CD4-positive, alpha-beta T cell treated with Interleukin-15 for 4 hours (primary cell): ENCODE data around the gene NLN.
"Not testable (repeated sequence)": the region's sequence is repeated elsewhere in the genome, so short reads cannot be mapped to it uniquely, and the experiment has no call there.

Experiments used
- DNase-seq: peaks from one replicate; pipeline ENCODE4 v3.0.0-alpha.2; 2020; ENCODE audit warnings: low spot score

The NLN gene

GRCh38 chr5:65772963-65773362 lies 51.0 kb downstream of the NLN start:
- DNase-seq = not testable (repeated sequence)

GRCh38 chr5:65774346-65774745 lies 52.3 kb downstream of the NLN start:
- DNase-seq = peak; percentile 7

DNA sequence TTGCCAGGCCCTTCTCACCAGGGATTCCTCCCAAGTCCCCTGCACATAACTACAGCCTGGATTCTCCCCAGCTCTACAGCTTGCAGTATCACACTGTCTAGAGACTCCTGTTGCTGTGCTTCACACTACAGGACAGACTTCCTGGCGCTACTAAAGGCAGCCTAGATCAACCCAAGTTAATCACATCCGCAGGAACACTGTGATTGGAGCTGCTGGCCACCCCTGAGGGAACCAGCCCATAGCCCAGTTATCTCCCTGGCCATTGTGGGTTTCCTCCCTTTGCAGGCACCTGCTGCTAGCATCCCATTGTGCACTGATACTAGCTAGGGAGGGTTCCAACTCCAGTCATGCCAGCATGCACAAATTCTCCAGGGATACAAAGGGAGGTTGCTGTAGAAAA lies 53.5 kb downstream of the NLN start:
- no peak for DNase-seq

GRCh38 chr5:65776441-65777141 lies 54.6 kb downstream of the NLN start:
- no peak for DNase-seq

DNA sequence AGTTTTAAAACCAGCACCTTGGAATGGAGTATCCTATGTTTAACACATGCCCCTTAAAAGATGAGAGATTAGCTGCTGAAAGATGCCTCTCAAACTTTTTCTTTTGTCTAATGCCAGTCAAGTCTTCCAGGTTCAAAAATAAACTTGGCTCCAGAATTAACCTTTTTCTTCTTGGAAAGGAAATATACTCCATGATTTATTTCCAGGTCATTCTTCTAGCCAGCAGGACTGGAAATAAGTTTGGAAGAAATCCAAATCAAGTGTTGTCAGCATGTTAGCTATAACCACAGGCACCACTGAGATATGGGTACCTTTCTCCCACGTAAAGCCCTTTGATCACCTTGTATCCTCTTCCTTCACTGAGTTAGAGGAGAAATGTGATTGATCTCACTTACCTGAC lies 56.1 kb downstream of the NLN start:
- no peak for DNase-seq

DNA sequence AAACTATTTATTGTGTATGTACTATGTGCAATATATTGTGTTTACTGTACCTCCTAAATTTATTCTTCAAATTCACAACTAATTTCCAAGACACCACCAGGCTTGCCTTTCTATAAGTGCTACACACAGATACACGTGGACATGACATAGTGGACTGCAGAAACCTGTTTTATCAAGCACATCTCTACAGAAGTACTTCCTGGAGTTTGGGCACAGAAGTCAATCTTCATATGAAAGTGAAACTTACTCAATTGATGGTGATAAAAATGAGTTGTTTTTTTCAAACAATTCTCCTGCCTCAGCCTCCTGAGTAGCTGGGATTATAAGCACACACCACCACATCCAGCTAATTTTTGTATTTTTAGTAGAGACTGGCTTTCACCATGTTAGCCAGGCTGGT lies 57.6 kb downstream of the NLN start:
- DNase-seq = peak; percentile 16

GRCh38 chr5:65788296-65788695 lies 66.3 kb downstream of the NLN start:
- DNase-seq = not testable (repeated sequence)

DNA sequence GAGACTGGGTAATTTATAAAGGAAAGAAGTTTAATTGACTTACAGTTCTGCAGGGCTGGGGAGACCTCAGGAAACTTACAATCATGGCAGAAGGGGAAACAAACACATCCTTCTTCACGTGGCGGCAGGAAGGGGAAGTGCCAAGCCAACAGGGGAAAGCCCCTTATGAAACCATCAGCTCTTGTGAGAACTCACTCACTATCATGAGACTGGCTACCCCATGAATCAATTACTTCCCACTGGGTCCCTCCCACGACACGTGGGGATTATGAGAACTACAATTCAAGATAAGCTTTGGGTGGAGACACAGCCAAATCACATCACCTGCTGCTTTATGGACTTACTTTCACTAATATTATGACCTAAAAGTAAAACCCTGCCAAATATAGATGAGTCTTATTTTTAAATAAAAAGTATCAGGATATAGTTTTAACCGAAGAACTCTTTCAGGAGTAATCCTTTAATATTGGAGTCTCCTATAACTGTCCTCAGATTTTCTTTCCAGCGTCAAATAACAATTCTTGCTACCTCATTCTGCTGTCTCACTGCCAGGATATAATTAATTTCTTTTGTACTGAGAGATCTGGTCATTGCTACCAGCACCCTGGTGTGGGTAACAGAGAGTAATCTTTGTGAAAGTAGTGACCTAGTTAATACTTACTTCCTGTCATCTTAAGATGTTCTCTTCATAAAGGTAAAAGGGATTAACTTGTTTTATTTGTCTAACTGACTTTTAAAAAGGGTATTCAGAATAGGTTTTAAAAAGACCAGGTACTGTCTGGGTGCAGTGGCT lies 68.6 kb downstream of the NLN start:
- DNase-seq = peak; percentile 12

DNA sequence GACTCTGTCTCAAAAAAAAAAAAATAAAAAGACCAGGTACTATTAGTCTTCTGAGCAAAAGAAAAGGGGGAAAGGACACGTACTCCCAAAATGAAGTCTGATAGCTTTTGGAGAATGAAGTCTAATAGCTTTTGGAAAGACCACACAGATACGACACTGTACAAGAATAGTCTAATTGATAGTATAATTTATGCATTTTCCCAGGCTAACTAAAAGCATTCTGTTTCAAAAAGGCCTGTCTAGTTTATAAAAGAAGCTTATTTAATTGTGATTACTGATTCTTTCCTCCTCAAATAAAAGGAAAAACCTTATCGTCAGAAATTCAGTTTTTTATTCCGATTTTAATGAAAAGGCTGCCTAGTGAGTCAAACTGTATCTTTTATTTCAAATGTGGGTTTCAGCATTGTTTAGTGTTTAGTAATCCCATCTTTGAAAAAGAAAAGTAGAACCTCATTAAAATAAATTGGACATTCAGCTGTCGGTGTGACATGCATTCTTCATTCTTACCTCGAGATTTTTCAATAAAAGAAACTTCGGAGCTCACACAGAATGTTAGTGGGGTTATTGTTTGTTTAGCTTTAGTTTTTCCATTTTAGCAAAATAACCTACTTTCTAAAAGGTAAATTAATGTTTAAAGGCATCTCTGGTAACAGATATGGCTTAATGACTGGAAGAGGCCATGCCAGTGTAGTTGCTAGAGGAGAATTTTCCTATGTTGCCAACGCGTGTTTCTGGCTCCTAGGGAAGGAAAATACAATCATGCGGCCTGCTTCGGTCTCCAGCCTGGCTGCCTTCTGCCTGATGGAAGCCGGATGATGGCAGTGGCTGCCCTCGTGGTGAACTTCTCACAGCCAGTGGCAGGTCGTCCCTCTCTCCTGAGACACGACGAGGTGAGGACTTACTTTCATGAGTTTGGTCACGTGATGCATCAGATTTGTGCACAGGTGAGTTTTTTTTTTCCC lies 70.0 kb downstream of the NLN start:
- no peak for DNase-seq

- DNase-seq = no peak
Measured at GRCh38 chr5:65796269-65796668, 74.3 kb downstream of the NLN start.

DNA sequence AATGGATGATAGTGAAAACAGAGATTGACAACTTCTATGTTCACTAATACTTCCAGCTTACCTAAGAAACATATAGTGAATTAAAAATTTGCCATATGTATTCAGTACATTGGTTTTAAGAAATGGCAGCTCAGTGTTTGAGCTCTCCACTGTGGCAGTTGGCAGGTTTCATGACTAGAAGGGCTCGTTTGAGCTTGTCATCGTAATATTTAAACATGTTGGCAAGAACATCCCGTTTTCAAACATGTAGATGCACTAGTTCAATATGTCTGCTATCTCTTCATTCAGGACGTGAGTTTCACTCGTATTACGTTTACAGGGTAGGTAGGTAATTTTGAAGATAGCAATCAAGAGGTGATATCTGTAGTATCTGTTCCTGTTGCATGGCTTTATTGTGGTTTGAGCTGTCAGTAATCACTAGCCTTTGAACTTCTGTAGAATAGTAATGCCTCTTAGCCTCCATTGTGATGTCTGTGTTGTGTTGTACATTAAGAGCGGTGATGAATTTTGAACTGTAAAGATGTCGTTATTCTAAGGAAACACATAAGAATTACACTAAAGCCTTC lies 74.8 kb downstream of the NLN start:
- DNase-seq = peak; percentile 14

DNA sequence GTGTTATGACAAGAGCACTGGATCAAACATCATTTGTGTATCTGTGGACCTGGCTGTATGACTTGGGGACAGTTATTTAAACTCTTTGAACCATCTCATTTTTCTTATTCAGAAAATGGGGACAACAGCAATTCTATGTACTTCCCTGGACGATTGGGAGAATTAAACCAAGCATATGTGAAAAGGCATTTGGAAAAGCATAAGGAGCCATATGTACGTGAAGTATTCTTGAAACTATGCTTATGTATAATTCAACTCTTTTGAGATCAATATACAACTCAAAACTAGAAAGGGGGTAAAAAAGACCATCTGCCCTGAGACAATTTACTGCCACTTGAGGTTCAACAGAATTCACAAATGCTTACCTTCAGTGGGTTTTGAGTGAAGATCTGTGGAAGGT lies 75.5 kb downstream of the NLN start:
- no peak for DNase-seq

DNA sequence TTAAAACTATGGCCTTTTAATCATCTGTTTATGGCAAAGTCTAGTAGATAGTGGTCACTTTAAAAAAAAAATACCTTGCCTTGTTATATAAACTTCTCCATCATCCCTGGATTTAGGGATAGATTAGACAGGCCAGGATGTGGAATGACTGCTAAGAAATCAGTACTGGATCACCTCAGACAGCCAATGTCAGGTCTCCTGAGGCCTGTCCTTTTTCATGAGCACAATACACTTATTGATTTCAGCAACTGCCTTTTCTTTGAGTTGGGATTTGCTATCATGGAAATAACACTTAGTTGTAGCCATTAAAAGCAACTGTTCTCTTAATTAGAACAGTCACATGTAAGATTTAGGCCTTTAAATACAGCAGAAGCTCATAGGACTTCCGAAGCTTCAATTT lies 77.9 kb downstream of the NLN start:
- DNase-seq = no peak

- DNase-seq = no peak
Measured at GRCh38 chr5:65800775-65801174, 78.8 kb downstream of the NLN start.

DNA sequence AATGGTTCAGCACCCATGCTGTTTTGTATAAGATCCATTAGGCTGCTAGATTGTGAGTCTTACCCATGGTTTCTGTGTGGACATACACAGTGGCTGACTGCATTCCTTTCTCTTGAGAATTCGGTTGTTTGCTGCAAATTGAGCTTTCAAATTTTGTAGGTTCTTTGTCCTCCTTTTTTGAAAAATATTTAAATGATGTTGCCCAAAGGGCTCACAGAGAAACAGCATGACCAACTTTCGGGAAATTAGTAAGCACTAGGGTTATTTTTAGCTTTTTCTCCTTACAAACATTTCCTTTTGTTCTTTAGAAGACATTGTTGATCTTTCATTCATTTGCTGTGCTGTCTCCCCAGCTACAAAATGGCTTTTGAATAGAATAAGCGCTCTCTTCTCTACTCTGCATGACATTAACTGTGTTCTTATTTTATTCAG lies 79.4 kb downstream of the NLN start:
- DNase-seq = no peak

DNA sequence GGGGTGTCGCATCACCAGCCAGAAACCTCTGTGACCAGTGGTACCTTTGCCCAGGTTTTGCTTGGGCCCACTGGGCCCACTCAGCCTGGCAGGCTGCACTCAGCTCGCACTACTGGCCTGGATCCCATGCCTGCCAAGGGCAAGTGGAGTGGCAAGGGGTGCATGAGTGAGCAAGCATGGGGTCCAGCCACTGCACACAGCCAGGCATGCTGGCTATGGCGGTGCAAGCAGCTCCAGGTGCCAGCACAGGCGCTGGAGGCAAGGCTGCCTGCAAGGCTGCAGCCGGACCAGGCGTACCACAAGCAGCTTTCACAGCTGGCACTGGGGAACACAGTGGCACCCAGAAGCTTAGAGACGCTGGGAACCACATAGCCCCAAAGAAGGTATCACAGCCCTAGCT lies 80.1 kb downstream of the NLN start:
- no peak for DNase-seq

GRCh38 chr5:65802820-65803219 lies 80.8 kb downstream of the NLN start:
- DNase-seq = no peak

DNA sequence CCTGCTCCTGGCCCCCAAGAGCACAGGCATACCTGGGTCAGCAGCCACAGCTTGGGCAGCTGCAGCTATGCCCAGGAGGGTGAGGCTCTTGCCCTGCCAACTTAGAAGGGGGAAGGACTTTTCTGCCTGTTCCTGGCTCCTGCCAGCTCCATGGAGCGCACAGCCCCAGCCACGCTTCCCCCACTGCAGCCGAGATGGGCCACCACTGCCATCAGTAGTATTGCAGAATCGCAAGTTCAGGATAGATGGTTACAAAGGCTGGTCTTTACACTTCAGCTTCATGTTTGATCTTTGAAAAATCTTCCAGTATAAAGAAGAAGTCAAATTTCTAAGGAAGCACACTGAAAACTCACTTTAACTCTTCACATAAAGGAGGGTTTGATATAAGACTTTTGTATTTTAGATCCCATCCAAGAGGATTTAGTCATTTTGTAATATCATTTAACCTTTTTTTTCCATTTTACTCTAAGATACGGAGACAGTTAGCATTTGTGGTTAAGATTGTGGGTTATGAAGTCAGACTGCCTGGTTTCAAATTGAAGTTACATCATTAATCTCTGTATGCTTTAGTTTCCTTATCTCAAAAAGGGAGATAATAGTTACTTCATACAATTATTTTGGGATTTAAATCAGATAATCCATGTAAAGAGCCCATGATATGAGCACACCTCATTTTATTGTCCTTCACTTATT lies 81.8 kb downstream of the NLN start:
- DNase-seq = no peak

DNA sequence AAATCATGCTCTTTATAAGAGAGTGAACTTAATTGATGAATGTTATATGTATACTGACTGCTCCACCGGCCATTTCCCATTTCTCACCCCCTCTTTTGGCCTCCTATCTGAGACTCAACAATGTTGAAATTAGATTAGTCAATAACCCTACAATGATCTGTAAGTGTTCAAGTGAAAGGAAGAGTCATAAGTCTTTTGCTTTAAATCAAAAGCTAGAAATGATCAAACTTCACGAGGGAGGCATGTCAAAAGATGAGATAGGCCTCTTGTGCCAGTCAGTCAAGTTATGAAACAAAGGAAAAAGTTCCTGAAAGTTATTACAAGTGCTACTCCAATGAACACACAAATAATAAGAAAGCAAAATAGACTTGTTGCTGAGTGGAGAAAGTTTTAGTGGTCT lies 83.1 kb downstream of the NLN start:
- DNase-seq = no peak

DNA sequence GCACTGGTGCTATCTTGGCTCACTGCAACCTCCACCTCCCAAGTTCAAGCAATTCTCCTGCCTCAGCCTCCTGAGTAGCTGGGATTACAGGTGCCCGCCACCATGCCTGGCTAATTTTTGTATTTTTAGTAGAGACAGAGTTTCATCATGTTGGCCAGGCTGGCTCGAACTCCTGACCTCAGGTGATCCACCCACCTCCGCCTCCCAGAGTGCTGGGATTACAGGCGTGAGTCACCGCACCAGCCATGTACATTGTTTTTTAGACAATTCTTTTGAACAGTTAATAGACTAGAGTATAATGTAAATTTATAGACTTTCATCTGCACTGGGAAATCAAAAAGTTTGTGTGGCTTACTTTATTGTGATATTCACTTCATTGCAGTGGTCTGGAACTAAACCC lies 85.5 kb downstream of the NLN start:
- DNase-seq = not testable (repeated sequence)

GRCh38 chr5:65808251-65808741 lies 86.3 kb downstream of the NLN start:
- DNase-seq = no peak
